Endodermal cell (in vitro differentiated cells): ENCODE results near the gene SPDYE16. TPM values are rescaled to one million over a fixed set of nuclear protein-coding genes. Genes with fewer than 3 reads are reported as not detected.
"Not testable (repeated sequence)": the region's sequence is repeated elsewhere in the genome, so short reads cannot be mapped to it uniquely, and the experiment has no call there.

Experiments used
- DNase-seq: peaks from one replicate; pipeline ENCODE4 v3.0.0-alpha.2; 2017
- H3K27ac ChIP-seq: 2 replicates; pipeline ENCODE4 v1.5.1; 2013; ENCODE audit warnings: mild to moderate bottlenecking, low read depth, low read length, moderate library complexity
- H3K27me3 ChIP-seq: 2 replicates; pipeline ENCODE4 v1.6.1; 2013; ENCODE audit warnings: mild to moderate bottlenecking, low read length, moderate library complexity; ENCODE audit not compliant: insufficient read depth, control insufficient read depth, poor library complexity, severe bottlenecking
- H3K36me3 ChIP-seq: 2 replicates; pipeline ENCODE4 v1.7.0; 2013; ENCODE audit warnings: mild to moderate bottlenecking, low read length, moderate library complexity; ENCODE audit not compliant: control insufficient read depth, insufficient read depth
- H3K4me1 ChIP-seq: one replicate; pipeline ENCODE4 v1.7.0; 2013; ENCODE audit warnings: low read length; ENCODE audit not compliant: control insufficient read depth, insufficient read depth
- H3K4me3 ChIP-seq: 2 replicates; pipeline ENCODE4 v1.5.1; 2013; ENCODE audit warnings: mild to moderate bottlenecking, low read length, moderate library complexity
- H3K9ac ChIP-seq: 2 replicates; pipeline ENCODE4 v1.6.1; 2013; ENCODE audit warnings: mild to moderate bottlenecking, low read length, moderate library complexity; ENCODE audit not compliant: poor library complexity, severe bottlenecking; ENCODE audit errors: extremely low read depth
- H3K9me3 ChIP-seq: 2 replicates; pipeline ENCODE4 v1.6.1; 2013; ENCODE audit warnings: mild to moderate bottlenecking, low read length, moderate library complexity; ENCODE audit not compliant: control insufficient read depth
- H3K27ac Mint-ChIP-seq: 2 replicates; pipeline ENCODE4 v1.8.0; 2020; ENCODE audit warnings: mixed read lengths
- H3K27me3 Mint-ChIP-seq: 2 replicates; pipeline ENCODE4 v1.8.0; 2021; ENCODE audit warnings: mild to moderate bottlenecking, mixed read lengths; ENCODE audit not compliant: insufficient read depth
- H3K36me3 Mint-ChIP-seq: 2 replicates; pipeline ENCODE4 v1.8.0; 2020; ENCODE audit warnings: low read depth, mixed read lengths
- H3K4me1 Mint-ChIP-seq: 2 replicates; pipeline ENCODE4 v1.8.0; 2020; ENCODE audit warnings: mixed read lengths
- H3K4me3 Mint-ChIP-seq: 2 replicates; pipeline ENCODE4 v1.8.0; 2020; ENCODE audit warnings: mild to moderate bottlenecking, moderate library complexity, mixed read lengths
- H3K9me3 Mint-ChIP-seq: 2 replicates; pipeline ENCODE4 v1.8.0; 2020; ENCODE audit warnings: mild to moderate bottlenecking, mixed read lengths
- WGBS, 2 experiments: methylation state at CpG; one replicate each; pipeline versions ENCODE4 v1.1.5 to v1.1.7; 2013; ENCODE audit warnings: missing lambda C conversion rate in 2 of 2, mixed read lengths in 1 of 2; ENCODE audit not compliant: insufficient coverage in 1 of 2, insufficient read length in 1 of 2; 5-methylcytosine and 5-hydroxymethylcytosine counted together
- total RNA-seq, 2 donors: library from RNA; stranded (reverse); fragmentation: NEBNext Ultra II Directional in 1 of 2; extraction: Animal tissue kit (Norgen Biotek cat#: 25700) in 1 of 2; gene quantifications; 2 replicates in 1 of 2; 3 replicates in 1 of 2; pipeline ENCODE4 v1.2.1, GENCODE V29; 2021

SPDYE16 gene
- total RNA-seq, 2 donors from 2014 or later: 0.37 TPM; not detected in 1

- H3K4me3 Mint-ChIP-seq, H3K36me3 Mint-ChIP-seq, H3K4me3 ChIP-seq, H3K9ac ChIP-seq, DNase-seq, H3K27me3 Mint-ChIP-seq, H3K4me1 ChIP-seq, H3K27me3 ChIP-seq, H3K27ac Mint-ChIP-seq, H3K9me3 Mint-ChIP-seq, H3K4me1 Mint-ChIP-seq, H3K36me3 ChIP-seq, H3K27ac ChIP-seq, H3K9me3 ChIP-seq: not testable (repeated sequence)
- 100% methylated on average over 4 of the region's 13 CpGs; no CpG with 5 or more reads in 1 of the 2 experiments for WGBS, 2 experiments
Observed at GRCh38 chr7:76487969-76488368, 55.1 kb downstream of the SPDYE16 start.

- not testable (repeated sequence) for H3K27me3 Mint-ChIP-seq, H3K27me3 ChIP-seq, H3K27ac Mint-ChIP-seq, H3K4me1 ChIP-seq, H3K36me3 ChIP-seq, H3K9me3 Mint-ChIP-seq, H3K27ac ChIP-seq, H3K4me3 ChIP-seq, H3K4me3 Mint-ChIP-seq, H3K4me1 Mint-ChIP-seq, H3K9me3 ChIP-seq, H3K9ac ChIP-seq, DNase-seq
- 90% methylated on average over 2 of the region's 5 CpGs; no CpG with 5 or more reads in 1 of the 2 experiments for WGBS, 2 experiments
- H3K36me3 Mint-ChIP-seq: peaks cover 15% of the 10 kb centered on the region
Observed at GRCh38 chr7:76486618-76487017, 56.5 kb downstream of the SPDYE16 start.

GRCh38 chr7:76485822-76486610, 57.1 kb downstream of the SPDYE16 start:
- not testable (repeated sequence) for H3K4me3 ChIP-seq, H3K9me3 Mint-ChIP-seq, H3K4me3 Mint-ChIP-seq, H3K27ac ChIP-seq, H3K9ac ChIP-seq, H3K4me1 ChIP-seq, H3K4me1 Mint-ChIP-seq, DNase-seq, H3K36me3 ChIP-seq, H3K9me3 ChIP-seq, H3K27ac Mint-ChIP-seq, H3K27me3 Mint-ChIP-seq, H3K27me3 ChIP-seq
- peaks cover 15% of the 10 kb centered on the region for H3K36me3 Mint-ChIP-seq
- WGBS, 2 experiments: 47% methylated on average over 5 of the region's 20 CpGs; no CpG with 5 or more reads in 1 of the 2 experiments

GRCh38 chr7:76484456-76484855, 58.6 kb downstream of the SPDYE16 start:
- not testable (repeated sequence) for H3K27ac ChIP-seq, H3K4me1 Mint-ChIP-seq, H3K36me3 ChIP-seq, H3K9ac ChIP-seq, H3K4me1 ChIP-seq, H3K9me3 Mint-ChIP-seq, H3K27ac Mint-ChIP-seq, H3K4me3 ChIP-seq, H3K9me3 ChIP-seq, H3K27me3 ChIP-seq, H3K4me3 Mint-ChIP-seq, H3K27me3 Mint-ChIP-seq
- H3K36me3 Mint-ChIP-seq: peaks cover 15% of the 10 kb centered on the region
- DNase-seq: peak; percentile 16
- WGBS, 2 experiments: 99% methylated on average over 6 of the region's 12 CpGs; no CpG with 5 or more reads in 1 of the 2 experiments

- H3K27ac Mint-ChIP-seq, H3K4me3 ChIP-seq, H3K9me3 ChIP-seq, H3K27me3 ChIP-seq, H3K36me3 ChIP-seq, H3K4me1 Mint-ChIP-seq, H3K9ac ChIP-seq, H3K27me3 Mint-ChIP-seq, H3K4me3 Mint-ChIP-seq, H3K9me3 Mint-ChIP-seq, H3K4me1 ChIP-seq, H3K27ac ChIP-seq: not testable (repeated sequence)
- H3K36me3 Mint-ChIP-seq: peaks cover 15% of the 10 kb centered on the region
- 98 to 100% methylated on average over 2 to 15 of the region's 17 CpGs for WGBS, 2 experiments
- peak; percentile 10 for DNase-seq
Observed at GRCh38 chr7:76483081-76483480, 60.0 kb downstream of the SPDYE16 start.

DNA sequence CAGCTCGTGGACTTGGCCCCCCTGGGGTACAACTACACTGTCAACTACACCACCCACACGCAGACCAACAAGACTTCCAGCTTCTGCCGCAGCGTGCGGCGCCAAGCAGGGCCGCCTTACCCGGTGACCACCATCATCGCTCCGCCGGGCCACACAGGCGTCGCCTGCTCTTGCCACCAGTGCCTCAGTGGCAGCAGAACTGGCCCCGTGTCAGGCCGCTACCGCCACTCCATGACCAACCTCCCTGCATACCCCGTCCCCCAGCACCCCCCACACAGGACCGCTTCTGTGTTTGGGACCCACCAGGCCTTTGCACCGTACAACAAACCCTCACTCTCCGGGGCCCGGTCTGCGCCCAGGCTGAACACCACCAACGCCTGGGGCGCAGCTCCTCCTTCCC, 60.4 kb downstream of the SPDYE16 start:
- not testable (repeated sequence) for H3K4me3 ChIP-seq, H3K27me3 ChIP-seq, H3K27ac ChIP-seq, H3K9me3 Mint-ChIP-seq, H3K27ac Mint-ChIP-seq, H3K27me3 Mint-ChIP-seq, H3K9me3 ChIP-seq, H3K4me1 Mint-ChIP-seq, H3K36me3 ChIP-seq, H3K9ac ChIP-seq, H3K4me1 ChIP-seq, H3K4me3 Mint-ChIP-seq
- peaks cover 15% of the 10 kb centered on the region for H3K36me3 Mint-ChIP-seq
- WGBS, 2 experiments: 93 to 94% methylated on average over 9 to 23 of the region's 24 CpGs
- DNase-seq: peak; percentile 22
